HG02571 (cell line): Measurements from ENCODE around the gene EXPH5.
A peak's percentile ranks its signal among the peaks of the same experiment; 100 is the strongest.

Experiments
- ATAC-seq: cut with Tn5 transposase; IDR thresholded peaks from one replicate; pipeline ENCODE4 v1.9.1; 2021; ENCODE audit warnings: mild to moderate bottlenecking, moderate library complexity; ENCODE audit not compliant: unreplicated experiment

Gene EXPH5

GRCh38 chr11:108525161-108525560, 68.4 kb downstream of the EXPH5 start:
- ATAC-seq: no peak

GRCh38 chr11:108524422-108524821, 69.1 kb downstream of the EXPH5 start:
- ATAC-seq: no peak

- no peak for ATAC-seq
These were observed 71.2 kb downstream of the EXPH5 start for GRCh38 chr11:108522318-108522717.

- ATAC-seq: no peak
These were observed 75.0 kb downstream of the EXPH5 start for GRCh38 chr11:108518581-108518980.

DNA sequence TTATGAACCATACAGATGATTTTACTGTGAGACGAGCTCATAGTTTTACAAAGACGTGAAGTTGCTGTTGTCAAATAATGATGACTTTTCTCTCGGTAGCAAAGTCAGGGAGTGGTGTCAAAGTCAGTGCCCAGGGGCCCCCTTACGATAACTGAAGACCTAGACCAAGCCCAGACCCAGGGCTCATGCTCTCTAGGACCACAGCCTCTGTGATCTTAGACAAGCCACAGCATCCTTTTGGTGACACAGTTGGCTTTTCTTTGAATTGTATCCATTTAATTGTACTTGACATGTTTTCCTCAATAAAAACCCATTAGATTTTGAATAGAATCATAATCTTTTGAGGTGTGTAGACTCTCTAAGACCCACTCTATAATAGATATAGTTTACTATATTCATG, 77.4 kb downstream of the EXPH5 start:
- no peak for ATAC-seq

DNA sequence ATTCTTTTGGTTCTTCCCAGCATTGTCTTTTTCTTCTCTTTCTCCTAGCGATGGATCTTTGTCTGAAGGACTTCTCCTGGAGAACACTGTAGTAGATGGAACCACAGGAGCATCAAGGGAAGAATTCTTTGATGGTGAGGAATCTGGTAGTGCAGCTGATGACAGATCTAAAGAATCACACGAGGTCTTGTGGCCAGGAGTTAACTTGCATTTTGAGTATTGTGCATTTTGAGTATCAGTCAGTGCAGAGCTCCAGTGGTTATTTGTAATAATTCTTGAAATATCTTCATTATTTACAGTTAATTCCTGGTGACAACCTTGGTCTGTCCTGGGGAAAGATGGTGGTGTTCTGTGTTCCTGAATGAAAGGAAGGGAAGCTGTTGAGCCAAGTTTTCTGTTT, 80.9 kb downstream of the EXPH5 start:
- ATAC-seq: no peak

- ATAC-seq: no peak
These were observed 81.6 kb downstream of the EXPH5 start for GRCh38 chr11:108511851-108512474.

DNA sequence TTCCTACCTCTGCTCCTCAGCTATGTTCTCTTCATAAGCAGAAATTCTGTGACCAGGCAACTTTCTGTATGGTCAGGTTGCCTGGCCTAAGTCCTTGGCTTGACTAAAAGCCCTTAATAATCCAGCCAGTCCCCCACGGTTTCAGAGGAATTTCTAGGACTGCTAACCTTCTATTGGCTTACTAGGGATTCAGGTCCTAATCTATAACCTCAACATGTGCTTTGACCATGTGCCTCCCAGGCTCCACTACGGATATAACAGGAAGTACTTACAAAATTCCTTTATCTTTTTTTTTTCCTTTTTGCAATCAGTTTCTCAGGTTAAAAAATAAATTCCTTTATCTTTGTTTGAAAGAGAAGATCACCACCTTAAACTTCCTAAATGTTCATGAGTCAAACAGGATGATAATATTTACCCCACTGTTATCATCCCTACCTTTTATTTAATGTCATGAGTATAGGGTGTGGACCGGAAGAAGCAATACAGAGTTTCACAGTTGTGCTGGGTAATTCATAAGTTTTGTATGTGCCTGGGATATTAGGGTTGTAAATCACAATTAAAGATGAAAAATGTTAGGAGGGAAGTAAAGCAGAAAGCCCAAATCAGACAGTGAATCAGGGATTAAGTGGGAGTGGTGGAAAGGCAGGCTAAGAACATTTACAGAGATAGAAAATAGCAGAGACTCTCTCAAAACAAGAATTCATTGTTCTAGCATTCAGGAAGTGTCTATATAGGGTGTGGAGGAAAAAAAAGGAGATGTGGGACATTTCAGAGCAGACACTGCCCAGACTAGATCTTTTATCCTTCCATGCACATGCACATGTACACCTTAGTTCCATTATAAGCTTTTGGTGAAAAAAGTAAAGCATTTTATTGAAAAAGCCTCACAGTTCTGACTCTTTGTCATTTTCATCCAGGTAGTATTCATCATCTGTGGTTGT, 84.6 kb downstream of the EXPH5 start:
- ATAC-seq: no peak

GRCh38 chr11:108501396-108501795, 92.2 kb downstream of the EXPH5 start:
- no peak for ATAC-seq

- ATAC-seq: no peak
These were observed 92.8 kb downstream of the EXPH5 start for GRCh38 chr11:108500721-108501120.

GRCh38 chr11:108500169-108500568, 93.4 kb downstream of the EXPH5 start:
- ATAC-seq: no peak

- no peak for ATAC-seq
These were observed 94.7 kb downstream of the EXPH5 start for GRCh38 chr11:108498816-108499408.

DNA sequence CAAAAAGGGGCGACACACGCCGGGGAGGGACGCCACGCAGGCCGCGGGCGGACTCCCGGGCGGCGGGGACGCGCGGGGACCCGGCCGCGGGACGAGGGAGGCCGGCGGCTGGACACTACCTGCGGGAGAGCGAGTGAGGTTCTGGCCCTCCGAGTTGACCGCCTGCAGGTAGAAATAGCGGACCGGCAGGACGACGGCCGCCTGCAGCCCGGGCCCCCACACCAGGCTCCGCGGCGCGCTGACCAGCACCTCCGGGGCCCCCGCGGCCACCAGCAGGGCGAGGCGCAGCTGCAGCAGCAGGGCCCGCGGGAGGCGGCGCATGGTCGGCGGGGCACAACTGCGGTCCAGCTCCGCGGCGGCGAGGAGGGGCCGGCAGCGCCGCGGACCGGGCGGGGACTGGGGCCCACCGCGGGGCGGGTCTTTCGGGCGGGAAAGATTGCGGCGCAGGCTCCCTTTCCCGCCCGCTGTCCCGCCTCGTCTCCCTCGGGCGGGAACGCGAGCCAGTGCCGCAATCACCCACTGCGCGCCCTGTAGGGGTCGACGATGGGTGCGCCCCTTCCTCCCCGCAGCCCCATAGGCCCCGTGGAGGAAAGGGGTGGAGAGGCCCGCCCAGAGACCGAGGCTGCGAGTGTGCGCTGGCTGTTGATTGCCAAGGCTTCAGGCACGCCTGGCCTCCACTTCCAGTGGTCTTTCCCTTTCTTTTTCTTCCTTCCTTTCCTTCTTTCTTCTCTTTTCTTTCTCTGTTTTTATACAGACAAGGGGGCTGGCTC, 95.3 kb downstream of the EXPH5 start, which contains the start of gene POGLUT3:
Gene POGLUT3, minus strand, starts transcription at position 339 of the 770 bp plus-strand sequence. Its CDS starts 18 bp downstream, at position 321.
- peak; percentile 53 for ATAC-seq

- peak; percentile 66 for ATAC-seq
These were observed 96.1 kb downstream of the EXPH5 start for GRCh38 chr11:108497317-108498045.

GRCh38 chr11:108496643-108497256, 96.8 kb downstream of the EXPH5 start:
- ATAC-seq: no peak

GRCh38 chr11:108495326-108495725, 98.2 kb downstream of the EXPH5 start:
- ATAC-seq: no peak

- no peak for ATAC-seq
These were observed 99.4 kb downstream of the EXPH5 start for GRCh38 chr11:108494182-108494581.

- no peak for ATAC-seq
These were observed 101.6 kb downstream of the EXPH5 start for GRCh38 chr11:108491936-108492335.

GRCh38 chr11:108486828-108487227, 106.7 kb downstream of the EXPH5 start:
- no peak for ATAC-seq

- ATAC-seq: no peak
These were observed 107.2 kb downstream of the EXPH5 start for GRCh38 chr11:108486331-108486730.
